AG10803 (cell line): ENCODE results near the gene ZPLD1.

ENCODE experiments used
- DNase-seq: peaks from one replicate; pipeline ENCODE4 v3.0.0; 2010; ENCODE audit warnings: low read depth
- H3K4me3 ChIP-seq: 2 replicates; pipeline ENCODE4 v1.5.1; 2011; ENCODE audit warnings: mild to moderate bottlenecking, low read length, control low read depth
- CTCF ChIP-seq: conservative IDR thresholded peaks from 2 replicates; pipeline ENCODE4 v1.5.1; 2011; ENCODE audit warnings: mild to moderate bottlenecking, low read length, control low read depth, inconsistent platforms

The ZPLD1 gene

GRCh38 chr3:102434715-102435114 is at the start of gene ZPLD1:
Gene ZPLD1, plus strand, starts transcription at chr3:102435015. Its CDS starts 3,473 bp downstream, at chr3:102438488.
- TF ChIP-seq CTCF = no peak
- no peak for DNase-seq

GRCh38 chr3:102390171-102390864 is 44.5 kb upstream of the ZPLD1 start:
- no peak for TF ChIP-seq CTCF
- DNase-seq = no peak
- H3K4me3 ChIP-seq = no peak overlapping the region

More at GRCh38 chr3:102434715-102435114, at the start of gene ZPLD1:
- no peak within 1 kb of the TSS for H3K4me3 ChIP-seq

GRCh38 chr3:102390916-102391315 is 43.9 kb upstream of the ZPLD1 start:
- no peak for TF ChIP-seq CTCF
- H3K4me3 ChIP-seq = no peak overlapping the region
- no peak for DNase-seq

- DNase-seq = no peak
- no peak overlapping the region for H3K4me3 ChIP-seq
- no peak for TF ChIP-seq CTCF
These were observed 43.3 kb upstream of the ZPLD1 start for GRCh38 chr3:102391491-102391890.

GRCh38 chr3:102394517-102394916 is 40.3 kb upstream of the ZPLD1 start:
- no peak overlapping the region for H3K4me3 ChIP-seq
- no peak for TF ChIP-seq CTCF
- DNase-seq = no peak

- DNase-seq = no peak
- TF ChIP-seq CTCF = no peak
These were observed 36.6 kb upstream of the ZPLD1 start for GRCh38 chr3:102398176-102398575.

GRCh38 chr3:102398666-102399065 is 36.1 kb upstream of the ZPLD1 start:
- H3K4me3 ChIP-seq = no peak overlapping the region
- no peak for TF ChIP-seq CTCF
- DNase-seq = no peak

More at GRCh38 chr3:102398176-102398575, 36.6 kb upstream of the ZPLD1 start:
- no peak overlapping the region for H3K4me3 ChIP-seq
